Left renal pelvis (tissue), 4 donors: Measurements from ENCODE around the gene TNFSF12. TPM values are rescaled to one million over a fixed set of nuclear protein-coding genes. Genes with fewer than 3 reads are reported as not detected.
"Not testable (repeated sequence)": the region's sequence is repeated elsewhere in the genome, so short reads cannot be mapped to it uniquely, and the experiment has no call there.

ENCODE experiments used
- DNase-seq, 4 donors: peaks; one replicate each; pipeline ENCODE4 v3.0.0-alpha.2; 2013; ENCODE audit warnings: low read depth in 4 of 4, low spot score in 3 of 4
- polyA plus RNA-seq, 4 donors: library from polyadenylated mRNA; unstranded; fragments of 120-200 nt; gene quantifications; one replicate each; pipeline ENCODE4 v1.2.1, GENCODE V29; 2013; ENCODE audit not compliant: insufficient read length in 4 of 4

TNFSF12 gene
- polyA plus RNA-seq, 4 donors: 20.3 to 43.5 (median 25.8) TPM

- DNase-seq: peak; percentile 94 to 97 (median 96)
These were observed 34.6 kb downstream of the TNFSF12 start, which contains the start of gene MPDU1 for GRCh38 chr17:7583253-7584109. Gene MPDU1, plus strand, starts transcription at chr17:7583852. Its CDS starts 11 bp downstream, at chr17:7583863.

DNA sequence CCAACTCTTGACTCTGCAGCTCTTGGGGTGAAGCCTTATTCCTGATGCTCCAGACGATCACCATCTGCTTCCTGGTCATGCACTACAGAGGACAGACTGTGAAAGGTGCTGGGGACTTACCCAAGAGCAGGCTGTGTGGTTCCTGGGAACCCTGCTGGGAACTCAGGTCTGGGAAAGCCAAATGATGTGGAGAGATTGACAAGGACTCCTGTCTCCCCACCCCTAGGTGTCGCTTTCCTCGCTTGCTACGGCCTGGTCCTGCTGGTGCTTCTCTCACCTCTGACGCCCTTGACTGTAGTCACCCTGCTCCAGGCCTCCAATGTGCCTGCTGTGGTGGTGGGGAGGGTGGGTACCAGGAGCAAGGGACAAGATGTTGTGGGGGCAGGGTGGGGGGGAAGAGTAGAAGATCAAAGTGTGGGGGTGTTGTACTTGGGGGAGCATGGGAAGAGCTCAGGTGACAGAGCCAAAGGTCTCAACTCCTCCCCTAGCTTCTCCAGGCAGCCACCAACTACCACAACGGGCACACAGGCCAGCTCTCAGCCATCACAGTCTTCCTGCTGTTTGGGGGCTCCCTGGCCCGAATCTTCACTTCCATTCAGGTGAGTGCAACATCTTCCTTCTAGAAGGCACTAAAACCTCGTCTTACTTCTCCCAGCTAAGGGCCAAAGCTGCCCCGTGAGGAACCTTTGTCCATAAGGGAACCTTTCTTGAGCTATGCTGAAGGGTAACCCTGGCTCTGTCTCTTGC, 38.0 kb downstream of the TNFSF12 start:
- DNase-seq: no peak

DNA sequence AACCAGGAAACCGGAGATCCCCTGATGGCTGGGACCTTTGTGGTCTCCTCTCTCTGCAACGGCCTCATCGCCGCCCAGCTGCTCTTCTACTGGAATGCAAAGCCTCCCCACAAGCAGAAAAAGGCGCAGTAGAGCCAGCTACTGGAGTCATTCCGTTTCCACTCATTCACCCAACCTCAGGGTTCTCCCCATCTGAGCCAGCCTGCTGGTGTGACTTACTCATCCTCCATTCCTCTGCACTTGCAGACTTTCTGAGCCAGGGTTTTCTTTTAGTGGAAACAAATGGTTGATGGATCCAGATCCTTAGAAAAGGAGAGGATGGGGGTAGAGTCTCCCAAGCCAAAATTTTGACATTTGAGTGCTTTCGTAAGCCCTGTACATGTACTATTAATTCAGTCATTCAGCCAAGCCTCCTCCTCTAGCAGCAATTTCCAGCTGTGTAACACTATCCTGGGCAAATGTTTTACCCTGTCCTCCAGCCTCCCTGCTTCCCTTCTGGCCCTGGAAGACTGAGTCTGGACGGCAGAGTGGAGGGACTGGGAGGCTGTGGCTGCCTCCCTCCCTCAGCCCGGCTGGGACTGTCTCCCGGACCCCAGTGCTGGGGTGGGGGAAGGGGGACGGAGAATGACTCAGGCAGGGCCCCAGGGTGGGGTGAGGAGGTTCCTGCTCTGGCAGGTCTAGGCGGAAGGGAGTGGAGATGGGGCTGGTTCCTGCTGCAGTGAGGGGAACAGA, 38.7 kb downstream of the TNFSF12 start:
- DNase-seq: no peak

DNA sequence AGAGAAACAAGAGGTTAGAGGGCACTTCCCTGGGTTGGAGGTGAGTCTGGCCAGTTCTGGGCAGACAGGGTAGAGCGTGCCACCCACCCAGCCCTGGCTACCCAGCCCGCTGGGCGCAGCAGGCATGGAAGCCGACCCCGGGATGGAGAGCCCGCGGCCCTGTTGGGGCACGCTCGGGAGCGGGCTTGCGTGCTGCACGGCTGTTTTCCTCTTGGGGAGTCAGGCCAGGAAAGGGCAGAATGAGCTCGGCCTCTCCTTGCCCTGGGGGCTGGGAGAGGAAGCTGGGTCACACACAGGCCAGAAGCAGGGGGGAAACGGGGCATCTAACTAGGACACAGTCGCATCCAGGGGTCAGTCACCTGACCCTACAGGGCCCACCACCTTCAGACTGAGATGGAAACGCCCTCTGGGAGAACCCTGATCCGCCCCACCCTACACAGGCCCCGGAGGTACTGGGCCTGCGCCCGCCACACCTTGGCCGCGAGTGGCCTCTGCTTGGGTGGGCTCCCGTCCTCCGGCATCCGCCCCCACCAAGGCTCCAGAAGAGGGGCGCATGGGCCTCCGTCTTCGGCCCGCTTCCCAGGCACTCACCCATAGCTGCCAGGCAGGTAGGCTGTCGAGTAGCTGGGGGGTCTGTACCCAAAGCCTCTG, 39.8 kb downstream of the TNFSF12 start:
- no peak for DNase-seq

- peak; percentile 71 to 77 (median 73) for DNase-seq
These were observed 40.5 kb downstream of the TNFSF12 start for GRCh38 chr17:7589204-7589868.

GRCh38 chr17:7589891-7590691, 41.2 kb downstream of the TNFSF12 start, which contains the start of gene SOX15:
Gene SOX15, minus strand, starts transcription at chr17:7590094. Its CDS starts 418 bp downstream, at chr17:7589676.
- DNase-seq: no peak

DNA sequence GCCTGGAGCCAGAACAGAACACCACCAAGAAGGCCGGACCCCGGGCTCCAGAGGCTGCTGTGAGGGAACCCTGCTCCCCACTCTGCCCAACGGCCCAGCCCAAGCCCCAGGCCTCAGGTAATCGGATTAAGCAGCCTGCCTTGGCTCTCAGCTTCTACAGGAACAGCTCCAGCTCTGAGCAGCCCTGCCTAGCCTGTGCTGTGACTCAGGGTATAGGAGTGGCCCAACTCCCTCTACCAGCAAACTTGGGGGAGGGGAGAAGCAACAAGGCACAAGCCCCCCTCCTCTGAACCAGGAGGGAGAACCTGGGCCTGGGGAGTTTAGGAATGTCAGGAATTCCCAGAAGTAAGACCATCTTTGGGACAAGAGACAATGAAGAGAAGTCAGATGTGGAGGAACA, 41.9 kb downstream of the TNFSF12 start:
- DNase-seq: no peak

DNA sequence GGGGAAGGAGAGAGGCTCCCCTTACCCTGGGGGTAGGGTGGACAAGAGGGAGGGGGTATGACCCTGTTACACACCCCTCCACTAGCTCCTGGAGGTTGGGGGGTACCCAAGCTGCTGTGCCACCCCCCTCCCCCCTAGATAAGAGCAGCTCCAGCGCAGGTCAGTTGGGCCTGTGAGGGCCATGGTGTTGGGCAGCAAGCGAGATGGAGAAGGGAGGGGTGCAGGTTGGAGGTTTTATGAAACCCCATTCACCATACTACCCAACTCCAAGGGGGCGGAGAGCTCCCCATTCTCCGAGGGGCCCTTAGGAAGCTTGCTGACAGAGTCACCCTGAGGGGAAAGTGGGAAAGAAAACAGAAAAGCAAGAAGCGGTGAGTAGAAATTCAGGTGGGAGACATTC, 42.7 kb downstream of the TNFSF12 start:
- no peak for DNase-seq

DNA sequence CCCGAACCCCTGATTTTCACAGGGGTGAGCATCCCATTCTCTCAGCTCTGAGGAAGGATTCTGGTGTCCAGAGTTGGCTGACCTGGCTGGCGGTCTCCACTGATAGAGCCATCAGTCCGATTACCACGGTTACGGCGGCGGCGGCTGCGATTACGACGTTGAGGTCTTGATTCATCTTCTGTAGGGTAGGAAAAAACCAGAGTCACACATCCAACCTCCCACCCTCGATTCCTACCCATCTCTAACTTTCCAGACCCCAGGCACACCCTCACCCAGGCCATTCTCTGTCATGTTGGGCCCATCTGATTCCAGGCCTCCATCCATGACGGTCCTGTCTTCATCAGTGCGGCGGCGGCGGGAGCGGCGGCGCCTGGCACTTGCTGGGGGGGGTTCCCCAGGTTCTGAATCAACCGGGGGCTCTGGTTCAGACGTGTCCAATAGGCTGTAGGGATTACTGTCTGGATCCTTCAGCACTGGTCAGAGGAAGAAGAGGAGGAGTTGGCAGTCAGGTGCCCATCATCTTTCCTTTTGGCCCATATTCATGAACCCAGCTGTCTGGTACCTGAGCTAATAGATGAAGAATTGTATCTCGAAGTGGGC, 43.7 kb downstream of the TNFSF12 start:
- no peak for DNase-seq

- DNase-seq: no peak
These were observed 44.4 kb downstream of the TNFSF12 start for GRCh38 chr17:7593296-7593695.

DNA sequence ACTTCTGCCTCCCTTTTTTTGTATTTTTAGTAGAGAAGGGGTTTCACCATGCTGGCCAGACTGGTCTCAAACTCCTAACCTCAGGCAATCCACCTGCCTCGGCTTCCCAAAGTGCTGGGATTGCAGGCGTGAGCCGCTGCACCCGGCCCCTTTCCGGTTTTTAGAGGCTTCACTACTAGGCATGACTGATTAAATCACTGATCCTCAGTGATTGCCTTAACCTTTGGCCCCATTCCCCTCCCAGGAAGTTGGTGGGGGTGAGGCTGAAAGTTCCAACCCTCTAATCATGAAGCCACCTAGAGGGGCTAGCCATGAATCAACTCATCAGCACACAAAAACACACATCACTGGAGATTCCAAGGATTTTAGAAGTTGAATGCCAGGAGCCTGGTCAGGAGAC, 48.7 kb downstream of the TNFSF12 start:
- DNase-seq: not testable (repeated sequence)

GRCh38 chr17:7606280-7606679, 57.4 kb downstream of the TNFSF12 start:
- DNase-seq: no peak

Other genes starting within 250 kb of the TNFSF12 start
- gene EIF5A, start 241.4 kb upstream of the TNFSF12 start, polyA plus RNA-seq: 100 to 1,000 TPM; 247 to 327 (median 311) TPM
- 100 to 1,000 TPM in 1 of 4 donors, 10 to 100 TPM in 3; 73.8 to 104 (median 90.1) TPM for gene GPS2, start 233.7 kb upstream of the TNFSF12 start, polyA plus RNA-seq
- 10 to 100 TPM; 25.7 to 43.8 (median 27.8) TPM for gene NEURL4, start 219.7 kb upstream of the TNFSF12 start, polyA plus RNA-seq
- gene ACAP1, start 212.5 kb upstream of the TNFSF12 start, polyA plus RNA-seq: 10 to 100 TPM in 2 of 4 donors, 1 to 10 TPM in 2; 6.9 to 11.0 (median 8.8) TPM
- gene KCTD11, start 196.9 kb upstream of the TNFSF12 start, polyA plus RNA-seq: 10 to 100 TPM; 10.9 to 12.1 (median 11.6) TPM
- not detected for gene TMEM95, start 193.9 kb upstream of the TNFSF12 start, polyA plus RNA-seq
- 1 to 10 TPM in 3 of 4 donors, under 1 TPM in 1; 1.00 to 6.1 (median 5.2) TPM for gene TNK1, start 168.0 kb upstream of the TNFSF12 start, polyA plus RNA-seq
- gene PLSCR3, start 154.5 kb upstream of the TNFSF12 start, polyA plus RNA-seq: 10 to 100 TPM; 30.3 to 48.7 (median 39.6) TPM
- 10 to 100 TPM; 52.8 to 90.1 (median 80.5) TPM for gene TMEM256, start 145.0 kb upstream of the TNFSF12 start, polyA plus RNA-seq
- gene NLGN2, start 141.2 kb upstream of the TNFSF12 start, polyA plus RNA-seq: 10 to 100 TPM; 21.4 to 55.8 (median 32.8) TPM
- not detected for gene SPEM1, start 128.7 kb upstream of the TNFSF12 start, polyA plus RNA-seq
- gene SPEM2, start 123.4 kb upstream of the TNFSF12 start, polyA plus RNA-seq: under 1 TPM in 1 of 4 donors, not detected in 3; 0.18 TPM
- not detected for gene SPEM3, start 120.2 kb upstream of the TNFSF12 start, polyA plus RNA-seq
- 1 to 10 TPM; 1.1 to 4.8 (median 3.8) TPM for gene TMEM102, start 113.6 kb upstream of the TNFSF12 start, polyA plus RNA-seq
- gene FGF11, start 109.5 kb upstream of the TNFSF12 start, polyA plus RNA-seq: 10 to 100 TPM in 1 of 4 donors, 1 to 10 TPM in 3; 5.6 to 17.1 (median 8.5) TPM
- 10 to 100 TPM in 2 of 4 donors, 1 to 10 TPM in 2; 9.0 to 15.1 (median 9.8) TPM for gene CHRNB1, start 104.0 kb upstream of the TNFSF12 start, polyA plus RNA-seq
- gene ZBTB4, start 69.4 kb upstream of the TNFSF12 start, polyA plus RNA-seq: 10 to 100 TPM; 36.1 to 46.1 (median 43.4) TPM
- gene SLC35G6, start 67.6 kb upstream of the TNFSF12 start, polyA plus RNA-seq: under 1 TPM in 2 of 4 donors, not detected in 2; 0.12 to 0.46 TPM
- gene POLR2A, start 64.7 kb upstream of the TNFSF12 start, polyA plus RNA-seq: 100 to 1,000 TPM; 105 to 159 (median 123) TPM
- gene TNFSF13, start 9.7 kb downstream of the TNFSF12 start, polyA plus RNA-seq: 10 to 100 TPM in 3 of 4 donors, 1 to 10 TPM in 1; 7.1 to 15.7 (median 12.7) TPM
- 10 to 100 TPM; 57.4 to 83.0 (median 73.6) TPM for gene SENP3, start 12.9 kb downstream of the TNFSF12 start, polyA plus RNA-seq
- 10 to 100 TPM; 32.3 to 70.7 (median 54.9) TPM for gene CD68, start 30.6 kb downstream of the TNFSF12 start, polyA plus RNA-seq
- 100 to 1,000 TPM in 3 of 4 donors, 10 to 100 TPM in 1; 75.1 to 114 (median 112) TPM for gene MPDU1, start 34.8 kb downstream of the TNFSF12 start, polyA plus RNA-seq
- gene SOX15, start 41.0 kb downstream of the TNFSF12 start, polyA plus RNA-seq: 10 to 100 TPM in 1 of 4 donors, 1 to 10 TPM in 3; 2.5 to 10.5 (median 3.6) TPM
- gene FXR2, start 65.8 kb downstream of the TNFSF12 start, polyA plus RNA-seq: 10 to 100 TPM; 42.8 to 55.0 (median 45.2) TPM
- gene SAT2, start 78.8 kb downstream of the TNFSF12 start, polyA plus RNA-seq: 100 to 1,000 TPM in 3 of 4 donors, 10 to 100 TPM in 1; 86.6 to 152 (median 114) TPM
- gene SHBG, start 81.1 kb downstream of the TNFSF12 start, polyA plus RNA-seq: 1 to 10 TPM; 2.3 to 5.1 (median 4.0) TPM
- 10 to 100 TPM; 18.3 to 27.3 (median 20.5) TPM for gene ATP1B2, start 101.9 kb downstream of the TNFSF12 start, polyA plus RNA-seq
- gene TP53, start 138.4 kb downstream of the TNFSF12 start, polyA plus RNA-seq: 10 to 100 TPM; 45.1 to 75.9 (median 70.2) TPM
- gene WRAP53, start 139.4 kb downstream of the TNFSF12 start, polyA plus RNA-seq: 10 to 100 TPM in 3 of 4 donors, 1 to 10 TPM in 1; 9.0 to 17.0 (median 12.8) TPM
- gene EFNB3, start 156.1 kb downstream of the TNFSF12 start, polyA plus RNA-seq: 10 to 100 TPM; 19.8 to 32.6 (median 23.4) TPM
- under 1 TPM; 0.29 to 0.49 (median 0.38) TPM for gene DNAH2, start 168.7 kb downstream of the TNFSF12 start, polyA plus RNA-seq